ENCODE measurements around the gene AACS. TPM values are rescaled to one million over a fixed set of nuclear protein-coding genes. Genes with fewer than 3 reads are reported as not detected.
A peak's percentile ranks its signal among the peaks of the same experiment; 100 is the strongest.

AACS gene
- total RNA-seq, 1 donor from 2014 or later: 77.6 TPM

DNA sequence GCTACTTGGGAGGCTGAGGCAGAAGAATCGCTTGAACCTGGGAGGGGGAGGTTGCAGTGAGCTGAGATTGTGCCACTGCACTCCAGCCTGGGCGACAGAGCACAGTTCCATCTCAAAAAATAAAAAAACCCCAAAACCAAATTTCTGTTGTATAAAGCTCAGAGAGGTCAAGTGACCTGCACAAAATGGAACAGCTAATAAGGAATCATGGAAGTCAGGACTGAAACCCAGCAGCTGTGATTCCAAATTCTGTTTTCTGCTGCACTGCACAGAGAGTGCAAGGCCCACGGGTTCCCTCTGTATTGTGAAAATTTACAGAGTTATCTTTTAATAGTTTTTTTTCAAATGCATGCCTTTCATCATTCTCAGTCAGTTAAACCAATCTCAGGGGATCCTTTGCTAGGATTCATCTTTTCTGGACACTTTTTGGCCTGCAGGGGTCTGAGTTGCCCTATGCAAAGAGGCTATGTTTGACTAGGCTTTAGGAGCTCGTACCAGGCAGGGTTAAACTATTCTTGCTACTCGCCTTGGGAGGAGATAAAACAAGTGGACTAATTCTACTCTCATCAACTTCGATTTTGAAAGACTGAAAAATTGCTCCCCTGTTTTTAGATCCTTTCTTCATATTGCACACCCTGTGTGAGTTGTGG, 26.1 kb upstream of the AACS start:
- TF ChIP-seq, protein P1, sequence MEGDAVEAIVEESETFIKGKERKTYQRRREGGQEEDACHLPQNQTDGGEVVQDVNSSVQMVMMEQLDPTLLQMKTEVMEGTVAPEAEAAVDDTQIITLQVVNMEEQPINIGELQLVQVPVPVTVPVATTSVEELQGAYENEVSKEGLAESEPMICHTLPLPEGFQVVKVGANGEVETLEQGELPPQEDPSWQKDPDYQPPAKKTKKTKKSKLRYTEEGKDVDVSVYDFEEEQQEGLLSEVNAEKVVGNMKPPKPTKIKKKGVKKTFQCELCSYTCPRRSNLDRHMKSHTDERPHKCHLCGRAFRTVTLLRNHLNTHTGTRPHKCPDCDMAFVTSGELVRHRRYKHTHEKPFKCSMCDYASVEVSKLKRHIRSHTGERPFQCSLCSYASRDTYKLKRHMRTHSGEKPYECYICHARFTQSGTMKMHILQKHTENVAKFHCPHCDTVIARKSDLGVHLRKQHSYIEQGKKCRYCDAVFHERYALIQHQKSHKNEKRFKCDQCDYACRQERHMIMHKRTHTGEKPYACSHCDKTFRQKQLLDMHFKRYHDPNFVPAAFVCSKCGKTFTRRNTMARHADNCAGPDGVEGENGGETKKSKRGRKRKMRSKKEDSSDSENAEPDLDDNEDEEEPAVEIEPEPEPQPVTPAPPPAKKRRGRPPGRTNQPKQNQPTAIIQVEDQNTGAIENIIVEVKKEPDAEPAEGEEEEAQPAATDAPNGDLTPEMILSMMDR (IDR thresholded peaks at IDR 0.05; ENCODE audit: unreplicated experiment): no peak
- Mint-ChIP-seq H3K4me1 (ENCODE audit: unreplicated experiment) (no peaks in the 10 kb centered on the region), H3K27ac (ENCODE audit: unreplicated experiment) (no peak overlapping the region)

DNA sequence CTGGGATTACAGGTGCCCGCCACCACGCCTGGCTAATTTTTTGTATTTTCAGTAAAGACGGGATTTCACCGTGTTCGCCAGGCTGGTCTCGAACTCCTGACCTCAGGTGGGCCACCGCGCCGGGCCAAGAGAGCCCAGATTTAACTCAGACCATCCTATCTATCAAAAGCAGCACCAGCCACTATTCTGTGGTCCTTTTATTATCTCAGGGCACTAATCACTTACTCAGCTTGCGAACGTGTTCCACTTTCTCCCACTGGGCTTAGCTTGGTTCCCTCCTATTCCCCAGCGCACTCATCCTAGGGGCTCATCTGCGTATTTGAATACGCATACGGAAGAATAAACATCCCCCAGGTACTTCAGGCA, 16.2 kb upstream of the AACS start:
- Mint-ChIP-seq H3K9me3 (ENCODE audit: unreplicated experiment) (no peaks in the 10 kb centered on the region), H3K36me3 (ENCODE audit: low read depth, unreplicated experiment) (no peaks in the 10 kb centered on the region), H3K27ac (ENCODE audit: unreplicated experiment) (no peak overlapping the region), H3K4me1 (ENCODE audit: unreplicated experiment) (no peaks in the 10 kb centered on the region), H3K27me3 (ENCODE audit: unreplicated experiment) (peaks cover 2% of the 10 kb centered on the region), H3K4me3 (ENCODE audit: unreplicated experiment) (peak overlapping the region; percentile 56)
- no peak for DNase-seq (ENCODE audit: low spot score)
- TF ChIP-seq, protein P1 (IDR thresholded peaks at IDR 0.05; ENCODE audit: unreplicated experiment): no peak

More for the DNA sequence above, 26.1 kb upstream of the AACS start:
- H3K4me3 Mint-ChIP-seq (ENCODE audit: unreplicated experiment): no peak overlapping the region
- no peaks in the 10 kb centered on the region for H3K9me3 Mint-ChIP-seq (ENCODE audit: unreplicated experiment)
- H3K27me3 Mint-ChIP-seq (ENCODE audit: unreplicated experiment): peaks cover 2% of the 10 kb centered on the region
- H3K36me3 Mint-ChIP-seq (ENCODE audit: low read depth, unreplicated experiment): no peaks in the 10 kb centered on the region
- DNase-seq (ENCODE audit: low spot score): no peak

DNA sequence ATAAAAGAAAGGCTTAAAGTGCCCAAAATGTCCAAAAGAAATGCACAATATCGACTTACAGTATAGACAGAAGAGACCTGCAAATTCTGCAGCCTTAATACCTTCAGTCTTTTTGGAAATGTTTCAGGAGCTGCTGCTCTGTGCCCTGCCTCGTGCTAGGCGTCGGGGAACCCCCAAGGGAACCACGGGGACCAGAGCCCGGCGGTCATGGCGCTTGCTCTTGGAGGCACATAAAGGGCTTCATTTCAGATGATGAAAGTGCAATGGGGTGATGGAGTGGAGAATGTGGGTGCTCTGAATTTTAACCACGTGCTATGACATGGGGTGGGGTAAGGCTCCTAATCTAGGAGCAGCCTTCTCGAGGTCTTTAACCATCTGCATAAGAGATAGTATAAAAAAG, 14.8 kb upstream of the AACS start:
- TF ChIP-seq, protein P1 (IDR thresholded peaks at IDR 0.05; ENCODE audit: unreplicated experiment): no peak
- no peak overlapping the region for H3K27ac Mint-ChIP-seq (ENCODE audit: unreplicated experiment)
- H3K27me3 Mint-ChIP-seq (ENCODE audit: unreplicated experiment): peaks cover 2% of the 10 kb centered on the region
- no peaks in the 10 kb centered on the region for H3K36me3 Mint-ChIP-seq (ENCODE audit: low read depth, unreplicated experiment)
- H3K9me3 Mint-ChIP-seq (ENCODE audit: unreplicated experiment): no peaks in the 10 kb centered on the region
- peaks cover 2% of the 10 kb centered on the region for H3K4me1 Mint-ChIP-seq (ENCODE audit: unreplicated experiment)
- no peak overlapping the region for H3K4me3 Mint-ChIP-seq (ENCODE audit: unreplicated experiment)
- DNase-seq (ENCODE audit: low spot score): no peak

DNA sequence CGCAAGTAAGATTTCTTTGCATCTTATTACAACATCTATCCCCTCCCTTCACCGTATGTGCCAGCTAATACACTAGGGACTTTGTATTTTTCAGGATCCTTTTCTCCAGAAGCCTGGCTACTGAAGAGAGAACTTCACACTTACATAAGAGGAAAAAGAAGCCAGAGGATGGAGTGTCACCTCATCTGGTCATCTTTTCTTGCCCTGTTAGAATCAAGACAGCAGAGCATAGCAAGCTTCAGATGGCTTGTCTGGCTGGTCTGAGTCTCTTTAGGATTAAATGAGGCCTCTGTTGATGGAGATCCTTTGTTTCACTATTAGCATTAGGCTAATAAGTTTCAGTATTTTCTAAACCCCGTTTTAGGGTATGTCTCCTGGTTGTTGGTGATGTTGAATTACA, 14.4 kb upstream of the AACS start:
- TF ChIP-seq, protein P1 (IDR thresholded peaks at IDR 0.05; ENCODE audit: unreplicated experiment): no peak
- no peak for DNase-seq (ENCODE audit: low spot score)
- H3K27ac Mint-ChIP-seq (ENCODE audit: unreplicated experiment): no peak overlapping the region
- no peaks in the 10 kb centered on the region for H3K9me3 Mint-ChIP-seq (ENCODE audit: unreplicated experiment)
- H3K4me3 Mint-ChIP-seq (ENCODE audit: unreplicated experiment): no peak overlapping the region
- peaks cover 2% of the 10 kb centered on the region for H3K27me3 Mint-ChIP-seq (ENCODE audit: unreplicated experiment)
- H3K4me1 Mint-ChIP-seq (ENCODE audit: unreplicated experiment): peaks cover 4% of the 10 kb centered on the region
- H3K36me3 Mint-ChIP-seq (ENCODE audit: low read depth, unreplicated experiment): no peaks in the 10 kb centered on the region

DNA sequence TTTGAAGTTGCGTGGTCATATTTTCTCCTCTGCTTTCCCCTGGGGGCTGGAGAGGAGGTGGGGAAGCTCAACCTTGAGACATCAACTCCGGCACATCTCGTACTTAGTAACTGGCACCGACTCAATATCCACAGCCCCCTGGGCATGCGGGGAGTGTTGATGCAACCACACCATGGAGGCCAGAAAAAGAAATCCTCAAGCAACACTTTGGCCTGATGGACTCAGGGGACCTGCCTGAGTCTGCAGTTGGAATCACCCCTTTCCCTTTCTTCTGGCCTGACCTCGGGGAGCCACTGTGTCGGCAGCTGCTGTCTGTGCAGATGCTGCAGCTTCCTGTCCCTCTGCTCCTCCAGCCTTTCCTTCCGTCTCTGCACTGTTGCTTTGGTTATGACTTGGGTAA, 11.4 kb upstream of the AACS start:
- H3K27ac Mint-ChIP-seq (ENCODE audit: unreplicated experiment): no peak overlapping the region
- TF ChIP-seq, protein P1 (IDR thresholded peaks at IDR 0.05; ENCODE audit: unreplicated experiment): no peak
- no peaks in the 10 kb centered on the region for H3K9me3 Mint-ChIP-seq (ENCODE audit: unreplicated experiment)
- no peaks in the 10 kb centered on the region for H3K36me3 Mint-ChIP-seq (ENCODE audit: low read depth, unreplicated experiment)
- no peak for DNase-seq (ENCODE audit: low spot score)
- H3K27me3 Mint-ChIP-seq (ENCODE audit: unreplicated experiment): peaks cover 11% of the 10 kb centered on the region
- peaks cover 9% of the 10 kb centered on the region for H3K4me1 Mint-ChIP-seq (ENCODE audit: unreplicated experiment)
- H3K4me3 Mint-ChIP-seq (ENCODE audit: unreplicated experiment): no peak overlapping the region

All from endothelial cell (in vitro differentiated cells).